C4-2B (cell line): ENCODE results near the gene KRT1.

Experiments used
- CTCF ChIP-seq: fragments of 450-650 bp; conservative IDR thresholded peaks from 2 replicates; pipeline ENCODE4 v1.5.1; 2017; ENCODE audit warnings: mild to moderate bottlenecking
- ZFX ChIP-seq: fragments of 450-650 bp; IDR thresholded peaks from 2 replicates; pipeline ENCODE4 v1.6.1; 2017

DNA sequence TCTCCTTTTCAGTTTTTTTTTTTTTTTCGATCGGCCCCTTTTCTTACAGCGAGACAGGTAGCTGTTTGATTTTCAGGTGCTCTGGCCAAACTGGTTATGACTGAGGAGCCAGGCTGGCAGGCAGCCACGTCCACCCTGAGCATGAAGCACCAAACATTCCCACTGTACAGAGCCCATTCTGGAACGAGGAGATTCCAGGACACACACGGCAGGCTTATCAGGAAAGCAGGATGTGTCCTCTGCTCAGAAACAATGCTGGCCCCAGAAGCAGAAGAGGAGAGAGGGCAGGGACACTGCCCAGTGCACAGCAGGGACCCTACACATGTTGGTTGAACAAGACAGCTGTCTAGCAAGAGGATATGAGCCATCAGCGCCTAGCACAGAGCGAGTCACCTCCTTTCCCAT is 24.5 kb downstream of the KRT1 start:
- TF ChIP-seq CTCF (no peak), ZFX (no peak)
